GM18508 (cell line): ENCODE measurements around the gene STXBP2.
"Not testable (repeated sequence)": the region's sequence is repeated elsewhere in the genome, so short reads cannot be mapped to it uniquely, and the experiment has no call there.

Source experiments
- ATAC-seq: cut with Tn5 transposase; IDR thresholded peaks from one replicate; pipeline ENCODE4 v1.9.1; 2021; ENCODE audit warnings: moderate number of reproducible peaks; ENCODE audit not compliant: insufficient read depth, unreplicated experiment

STXBP2 gene

DNA sequence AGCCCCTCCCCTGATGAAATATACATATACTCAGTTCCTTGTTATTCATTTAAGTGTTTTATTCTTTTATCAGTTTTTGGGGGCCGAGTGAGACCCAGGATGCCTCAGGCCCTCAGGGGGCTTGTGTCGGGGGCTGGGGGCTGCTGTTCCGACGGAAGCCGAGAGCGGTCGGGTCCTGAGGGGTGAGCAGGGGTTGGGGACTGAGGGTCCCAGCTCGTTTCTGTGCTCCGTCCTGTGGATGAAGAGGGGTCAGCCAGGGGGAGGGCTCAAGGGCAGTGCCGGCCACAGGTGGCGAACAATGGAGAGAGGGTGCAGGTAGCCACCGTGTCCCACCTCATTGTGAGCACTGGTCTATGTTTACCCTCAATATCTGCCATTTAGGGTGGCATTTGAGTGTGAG, 5.3 kb upstream of the STXBP2 start:
- no peak for ATAC-seq

DNA sequence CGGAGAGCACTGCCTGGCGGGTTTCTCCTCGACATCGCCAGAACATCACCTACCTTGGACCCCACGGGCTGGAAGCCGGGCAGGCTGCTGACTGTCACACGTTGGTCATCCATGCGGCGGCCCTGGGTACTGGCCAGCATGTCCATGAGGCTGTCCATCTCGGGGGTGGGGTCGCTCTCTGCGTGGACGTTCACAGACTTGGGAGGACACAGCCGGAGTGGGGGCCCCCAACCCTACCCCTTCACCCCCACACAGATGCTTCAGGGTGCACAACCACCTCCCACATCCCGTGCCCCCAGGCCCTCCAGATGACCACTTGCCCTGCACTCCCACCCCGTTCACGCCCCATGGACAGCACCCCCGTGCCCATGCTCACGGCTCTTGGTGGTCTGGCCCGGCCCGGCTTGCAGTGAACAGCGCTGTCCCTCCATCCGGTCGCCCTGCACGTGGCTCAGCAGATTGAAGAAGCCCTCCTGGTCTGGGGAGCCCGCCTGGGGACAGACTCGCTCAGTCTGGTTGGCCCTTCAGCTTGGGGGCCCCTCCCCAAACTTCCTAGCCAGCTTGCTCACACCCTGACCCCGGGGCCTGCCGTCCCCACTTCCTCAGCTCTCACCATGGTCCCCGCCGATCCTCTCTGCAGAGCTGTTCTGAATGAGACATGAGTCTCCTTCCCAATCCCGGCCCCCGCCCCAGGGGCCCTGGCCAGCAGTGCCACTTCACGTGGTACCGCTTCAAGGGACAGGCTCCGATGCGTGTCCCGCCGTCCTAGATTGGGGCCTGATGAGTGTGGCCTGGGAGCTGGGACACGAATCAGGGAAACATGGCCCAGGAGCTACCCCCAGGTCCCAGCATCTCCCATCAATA, 4.3 kb upstream of the STXBP2 start:
- ATAC-seq, result no peak

DNA sequence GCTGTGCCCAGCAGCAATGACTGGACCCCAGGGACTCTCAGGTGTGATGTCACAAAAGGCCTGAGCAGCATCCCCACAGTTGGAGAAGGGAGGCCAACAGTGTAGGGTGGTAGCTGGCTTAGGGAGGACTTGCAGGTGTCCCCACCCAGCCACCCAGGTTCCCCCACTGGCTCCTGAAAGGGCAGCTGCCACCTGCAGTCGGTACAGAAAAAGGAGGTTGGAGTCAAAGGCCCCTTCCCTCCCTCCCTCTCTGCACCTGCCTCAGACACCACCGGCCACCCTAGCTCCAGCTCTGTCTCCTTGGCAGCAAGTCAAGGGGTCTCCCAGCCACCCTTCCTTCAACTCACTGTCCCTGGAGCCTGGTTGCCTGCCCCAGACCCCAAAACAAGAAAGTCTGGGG, 3.2 kb upstream of the STXBP2 start, which contains the start of gene PCP2:
Gene PCP2, minus strand, starts transcription at position 22 of the 400 bp plus-strand sequence. CDS start 262 bp downstream, outside the sequence.
- no peak for ATAC-seq

DNA sequence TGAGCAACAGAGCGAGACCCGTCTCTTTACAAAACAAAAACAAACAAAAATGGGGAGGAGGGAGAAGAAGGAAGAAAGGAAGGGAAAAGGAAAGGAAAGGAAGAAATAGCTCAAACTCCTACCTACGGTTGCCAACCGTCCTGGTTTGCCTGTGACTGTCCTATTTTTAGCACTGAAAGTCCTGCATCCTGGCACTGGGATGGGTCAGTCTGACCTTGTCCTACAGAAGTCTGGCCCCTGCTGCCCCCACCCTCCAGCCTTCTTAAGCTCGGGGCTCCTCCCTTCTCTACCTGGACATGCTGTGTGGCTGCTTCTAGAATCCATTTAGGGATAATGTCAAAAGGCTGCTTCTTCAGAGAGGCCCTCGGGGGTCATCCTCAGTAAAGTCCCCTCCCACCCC, 1.2 kb upstream of the STXBP2 start:
- no peak for ATAC-seq

DNA sequence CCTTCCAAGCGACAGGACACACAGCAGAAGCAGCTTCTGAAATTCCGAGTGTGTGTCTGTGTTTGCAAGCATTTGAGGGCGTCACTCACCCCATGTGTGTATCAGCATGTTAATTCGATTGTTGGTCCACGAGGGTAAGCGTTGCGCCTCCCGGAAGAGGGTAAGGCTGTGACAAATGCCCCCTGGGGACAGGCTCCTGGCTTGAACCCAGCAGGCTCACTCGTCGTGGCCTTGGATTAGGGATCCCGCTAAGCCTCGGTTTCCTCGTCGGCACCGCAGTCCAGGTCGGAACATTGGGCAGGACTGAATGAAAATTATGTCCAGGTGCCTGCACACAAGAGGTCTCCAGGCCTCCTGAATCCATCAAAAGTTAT, 606 bp upstream of the STXBP2 start:
- ATAC-seq, result no peak

DNA sequence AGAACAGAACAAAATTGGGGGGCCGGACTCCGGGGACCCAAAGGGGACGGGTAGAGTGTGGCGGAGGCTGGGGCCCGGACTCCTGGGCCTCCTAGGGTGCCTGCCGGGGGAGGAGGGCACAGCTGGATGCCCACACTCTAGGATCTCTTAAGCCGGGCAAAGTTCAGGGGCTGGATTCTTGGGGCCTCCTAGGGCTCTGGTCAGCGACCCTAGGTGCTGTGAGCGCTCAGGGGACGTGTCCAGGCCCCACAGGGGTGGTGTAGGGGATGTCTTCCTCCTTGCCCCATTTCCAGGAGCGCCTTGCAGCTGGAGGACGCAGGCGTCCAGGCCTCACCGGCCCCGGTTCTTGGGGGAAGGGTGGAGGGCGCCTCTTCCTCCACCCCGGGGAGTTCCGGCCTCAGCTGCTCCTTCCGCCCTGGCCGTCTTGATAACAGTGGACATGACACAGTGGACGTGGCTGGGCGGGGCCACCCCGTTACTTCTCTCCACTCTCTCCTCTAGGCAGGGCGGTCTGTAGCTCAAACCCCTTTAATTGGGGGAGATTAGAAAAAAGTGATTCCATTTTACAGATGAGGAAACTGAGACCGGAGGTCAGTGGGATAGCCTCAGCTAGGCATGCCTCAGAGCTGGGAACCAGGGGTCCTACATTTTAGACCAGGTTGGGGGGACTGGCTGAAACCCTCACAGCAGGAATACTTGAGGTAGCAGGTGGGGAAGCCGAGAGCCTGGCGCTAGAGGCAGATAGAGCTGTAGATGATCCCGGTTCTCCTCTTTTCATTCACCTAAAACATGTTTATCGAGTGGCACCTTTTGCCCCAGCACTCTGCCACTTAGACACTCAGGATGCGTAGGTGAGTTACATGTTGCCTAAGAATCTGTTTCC, 705 bp downstream of the STXBP2 start:
- ATAC-seq, result no peak

DNA sequence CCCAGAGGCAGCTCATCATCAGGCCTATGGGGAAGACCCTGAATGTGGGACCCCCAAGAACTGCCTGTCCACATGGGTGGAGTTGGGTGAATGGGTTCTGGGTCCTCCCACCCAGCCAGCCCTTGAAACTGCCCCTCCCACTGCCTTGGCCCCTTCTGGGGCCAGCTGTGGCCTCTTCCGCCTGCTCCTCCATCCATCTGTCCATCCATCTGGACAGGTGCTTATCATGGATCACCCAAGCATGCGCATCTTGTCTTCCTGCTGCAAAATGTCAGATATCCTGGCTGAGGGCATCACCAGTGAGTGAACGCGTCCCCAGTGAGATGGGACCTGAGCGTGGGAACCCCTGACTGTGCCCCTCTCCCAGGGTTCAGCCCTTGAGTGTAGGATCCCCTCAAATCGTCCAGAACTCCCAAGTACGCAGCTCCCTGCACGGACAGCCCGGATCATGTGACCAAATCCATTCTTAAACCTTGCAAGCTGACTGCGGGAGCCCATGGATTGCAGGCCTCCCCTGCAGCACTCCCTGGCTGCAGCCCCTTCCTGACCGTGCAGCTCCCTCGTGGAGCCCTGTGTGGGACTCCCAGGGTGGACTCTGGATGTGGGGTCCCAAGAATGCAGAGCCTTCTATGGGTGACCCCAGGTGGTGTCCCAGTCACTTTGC, 2.0 kb downstream of the STXBP2 start:
- no peak for ATAC-seq

DNA sequence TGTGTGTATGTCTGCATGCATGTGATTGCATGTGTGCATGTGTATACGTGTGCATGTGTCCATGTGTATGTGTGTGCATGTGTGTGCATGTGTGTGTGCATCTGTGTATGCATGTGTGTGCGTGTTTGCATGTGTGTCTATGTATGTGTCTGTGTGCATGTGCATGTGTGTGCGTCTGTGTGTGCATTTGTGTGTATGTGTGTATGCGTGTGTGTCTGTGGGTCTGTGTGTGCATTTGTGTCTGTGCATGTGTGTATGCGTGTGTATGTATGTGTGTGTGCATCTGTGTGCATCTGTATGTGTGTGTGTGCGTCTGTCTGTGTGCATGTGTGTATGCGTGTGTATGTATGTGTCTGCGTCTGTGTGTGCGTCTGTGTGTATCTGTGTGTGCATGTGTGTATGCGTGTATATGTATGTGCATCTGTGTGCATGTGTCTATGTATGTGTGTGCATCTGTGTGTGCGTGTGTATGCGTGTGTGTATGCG, 3.0 kb downstream of the STXBP2 start:
- ATAC-seq, result no peak

DNA sequence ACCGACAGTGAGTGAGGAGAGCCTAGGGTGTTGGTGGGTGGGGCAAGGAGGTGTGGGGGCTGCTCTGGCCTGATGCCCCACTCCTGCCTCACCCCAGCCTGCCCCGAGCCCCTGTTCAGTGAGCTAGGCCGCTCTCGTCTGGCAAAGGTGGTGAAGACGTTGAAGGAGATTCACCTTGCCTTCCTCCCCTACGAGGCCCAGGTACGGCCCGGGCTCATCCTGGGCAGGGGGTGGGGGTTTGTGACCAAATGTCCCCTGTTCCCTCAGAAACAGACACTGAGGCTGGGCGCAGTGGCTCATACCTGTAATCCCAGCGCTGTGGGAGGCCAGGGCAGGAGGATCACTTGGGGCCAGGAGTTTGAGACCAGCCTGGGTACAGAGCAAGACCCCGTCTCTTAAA, 3.9 kb downstream of the STXBP2 start:
- no peak for ATAC-seq

DNA sequence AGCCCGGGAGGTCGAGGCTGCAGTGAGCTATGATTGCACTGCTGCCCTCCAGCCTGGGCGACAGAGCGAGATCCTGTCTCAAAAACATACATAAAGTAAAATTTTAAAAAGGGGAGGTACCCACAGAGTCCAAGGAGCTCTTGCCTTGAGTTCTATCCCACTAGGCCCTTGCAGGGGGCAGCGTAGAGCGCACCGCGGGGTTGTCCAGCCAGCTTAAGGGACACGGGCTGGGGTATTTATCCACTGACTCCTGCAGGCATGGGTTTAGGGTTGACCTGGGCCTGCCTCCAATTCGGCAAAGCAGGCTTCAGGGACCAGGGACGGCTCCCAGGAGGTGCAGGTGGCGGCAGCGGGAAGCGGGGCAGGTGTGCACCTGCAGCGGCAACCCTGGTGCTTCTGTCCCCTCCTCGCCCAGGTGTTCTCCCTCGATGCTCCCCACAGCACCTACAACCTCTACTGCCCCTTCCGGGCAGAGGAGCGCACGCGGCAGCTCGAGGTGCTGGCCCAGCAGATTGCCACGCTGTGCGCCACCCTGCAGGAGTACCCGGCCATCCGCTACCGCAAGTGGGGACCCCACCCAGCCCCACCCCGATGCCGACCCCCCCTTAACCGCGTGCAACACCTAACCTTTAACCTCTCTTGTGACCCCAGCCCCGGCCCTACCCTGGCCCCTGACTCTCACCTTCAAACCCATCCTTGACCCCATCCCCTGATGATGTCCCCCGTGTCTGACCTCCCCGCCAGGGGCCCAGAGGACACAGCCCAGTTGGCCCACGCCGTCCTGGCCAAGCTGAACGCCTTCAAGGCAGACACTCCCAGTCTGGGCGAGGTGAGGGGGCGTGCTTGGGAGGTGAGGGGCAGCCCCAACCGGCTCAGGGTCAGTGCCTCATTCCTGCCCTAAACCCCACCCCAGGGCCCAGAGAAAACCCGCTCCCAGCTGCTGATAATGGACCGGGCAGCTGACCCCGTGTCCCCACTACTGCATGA, 4.7 kb downstream of the STXBP2 start:
- ATAC-seq, result no peak

DNA sequence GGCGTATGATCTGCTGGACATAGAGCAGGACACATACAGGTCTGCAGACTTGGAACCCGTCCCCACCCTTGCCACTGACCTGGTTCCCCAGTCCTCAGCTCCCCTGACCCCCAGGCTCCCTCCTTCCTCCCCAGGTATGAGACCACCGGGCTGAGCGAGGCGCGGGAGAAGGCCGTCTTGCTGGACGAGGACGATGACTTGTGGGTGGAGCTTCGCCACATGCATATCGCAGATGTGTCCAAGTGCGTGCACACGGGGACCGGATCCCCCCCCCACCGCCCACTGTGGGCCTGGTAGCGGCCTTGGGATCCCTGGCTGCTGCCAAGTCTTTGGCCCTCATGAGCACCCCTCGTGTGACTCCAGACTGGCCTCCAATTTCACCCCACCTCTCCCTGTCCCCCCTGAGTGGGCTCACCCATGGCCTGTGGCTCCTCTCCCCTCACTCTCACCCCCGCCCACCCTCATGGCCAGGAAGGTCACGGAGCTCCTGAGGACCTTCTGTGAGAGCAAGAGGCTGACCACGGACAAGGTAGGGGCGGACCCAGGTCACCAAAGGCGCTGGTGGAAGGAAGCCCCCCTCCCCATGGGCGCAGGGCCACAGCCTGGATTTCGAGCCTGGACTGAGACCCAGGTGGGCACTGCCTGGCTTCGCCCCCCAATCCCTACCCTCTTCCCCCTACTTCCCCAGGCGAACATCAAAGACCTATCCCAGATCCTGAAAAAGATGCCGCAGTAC, 5.6 kb downstream of the STXBP2 start:
- no peak for ATAC-seq

DNA sequence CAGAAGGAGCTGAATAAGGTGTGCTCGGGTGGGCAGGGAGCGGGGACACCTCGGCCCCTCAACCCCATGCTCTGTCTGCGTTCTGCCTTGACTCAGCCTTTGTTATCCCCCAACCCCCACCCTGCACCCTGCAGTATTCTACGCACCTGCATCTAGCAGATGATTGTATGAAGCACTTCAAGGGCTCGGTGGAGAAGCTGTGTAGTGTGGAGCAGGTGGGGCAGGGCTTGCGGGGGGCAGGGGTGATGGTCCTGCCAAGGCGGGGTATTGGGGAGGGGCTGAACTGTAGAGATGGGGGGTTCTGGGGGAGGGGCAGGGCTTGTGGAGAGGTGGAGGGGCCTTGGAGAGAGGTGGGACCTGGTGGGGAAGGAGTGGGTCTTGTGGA, 6.1 kb downstream of the STXBP2 start:
- no peak for ATAC-seq

DNA sequence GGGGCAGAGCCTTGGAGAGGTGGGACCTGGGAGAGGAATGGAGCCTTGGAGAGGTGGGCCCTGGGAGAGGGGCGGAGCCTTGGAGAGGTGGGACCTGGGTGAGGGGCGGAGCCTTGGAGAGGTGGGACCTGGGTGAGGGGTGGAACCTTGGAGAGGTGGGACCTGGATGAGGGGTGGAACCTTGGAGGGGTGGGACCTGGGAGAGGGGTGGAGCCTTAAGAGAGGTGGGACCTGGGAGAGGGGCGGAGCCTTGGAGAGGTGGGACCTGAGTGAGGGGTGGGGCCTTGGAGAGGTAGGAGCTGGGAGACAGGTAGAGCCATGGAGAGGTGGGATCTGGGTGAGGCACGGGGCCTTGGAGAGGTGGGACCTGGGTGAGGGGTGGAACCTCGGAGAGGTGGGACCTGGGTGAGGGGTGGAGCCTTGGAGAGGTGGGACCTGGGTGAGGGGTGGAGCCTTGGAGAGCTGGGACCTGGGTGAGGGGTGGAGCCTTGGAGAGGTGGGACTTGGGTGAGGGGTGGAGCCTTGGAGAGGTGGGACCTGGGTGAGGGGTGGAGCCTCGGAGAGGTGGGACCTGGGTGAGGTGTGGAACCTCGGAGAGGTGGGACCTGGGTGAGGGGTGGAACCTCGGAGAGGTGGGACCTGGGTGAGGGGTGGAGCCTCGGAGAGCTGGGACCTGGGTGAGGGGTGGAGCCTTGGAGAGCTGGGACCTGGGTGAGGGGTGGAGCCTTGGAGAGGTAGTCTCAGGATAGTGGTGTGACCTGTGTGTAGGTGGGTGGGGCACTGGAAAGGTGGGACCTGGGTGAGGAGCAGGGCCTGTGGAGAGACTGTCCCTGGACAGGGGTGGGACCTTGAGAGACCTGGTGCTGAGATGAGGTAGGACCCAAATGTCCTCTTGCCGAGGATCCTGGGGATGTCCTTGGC, 7.0 kb downstream of the STXBP2 start:
- not testable (repeated sequence) for ATAC-seq

DNA sequence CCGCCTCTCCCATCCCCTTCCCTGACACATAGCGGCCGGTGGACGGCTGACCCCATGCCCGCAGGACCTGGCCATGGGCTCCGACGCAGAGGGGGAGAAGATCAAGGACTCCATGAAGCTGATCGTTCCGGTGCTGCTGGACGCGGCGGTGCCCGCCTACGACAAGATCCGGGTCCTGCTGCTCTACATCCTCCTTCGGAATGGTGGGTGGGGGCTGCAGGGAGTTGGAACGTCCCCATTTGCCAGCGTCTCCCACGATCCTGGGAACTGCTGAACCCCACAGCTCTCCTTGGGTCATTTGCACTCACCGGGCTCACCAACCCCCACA, 7.6 kb downstream of the STXBP2 start:
- no peak for ATAC-seq

DNA sequence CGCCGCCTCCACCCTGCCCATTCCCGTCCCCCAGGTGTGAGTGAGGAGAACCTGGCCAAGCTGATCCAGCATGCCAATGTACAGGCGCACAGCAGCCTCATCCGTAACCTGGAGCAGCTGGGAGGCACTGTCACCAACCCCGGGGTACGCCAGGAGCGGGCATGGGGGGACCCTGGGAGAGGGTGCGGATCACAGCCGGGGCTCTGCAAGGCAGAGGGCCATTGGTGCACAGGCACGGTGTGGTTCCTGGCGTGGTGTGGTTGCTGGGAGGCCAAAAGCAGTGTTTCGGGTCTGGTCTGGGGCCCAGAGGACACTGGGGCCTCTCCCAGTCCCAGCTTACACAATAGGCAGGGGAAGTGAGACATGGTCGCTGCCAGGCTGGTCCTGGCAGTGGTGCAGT, 8.3 kb downstream of the STXBP2 start:
- no peak for ATAC-seq

DNA sequence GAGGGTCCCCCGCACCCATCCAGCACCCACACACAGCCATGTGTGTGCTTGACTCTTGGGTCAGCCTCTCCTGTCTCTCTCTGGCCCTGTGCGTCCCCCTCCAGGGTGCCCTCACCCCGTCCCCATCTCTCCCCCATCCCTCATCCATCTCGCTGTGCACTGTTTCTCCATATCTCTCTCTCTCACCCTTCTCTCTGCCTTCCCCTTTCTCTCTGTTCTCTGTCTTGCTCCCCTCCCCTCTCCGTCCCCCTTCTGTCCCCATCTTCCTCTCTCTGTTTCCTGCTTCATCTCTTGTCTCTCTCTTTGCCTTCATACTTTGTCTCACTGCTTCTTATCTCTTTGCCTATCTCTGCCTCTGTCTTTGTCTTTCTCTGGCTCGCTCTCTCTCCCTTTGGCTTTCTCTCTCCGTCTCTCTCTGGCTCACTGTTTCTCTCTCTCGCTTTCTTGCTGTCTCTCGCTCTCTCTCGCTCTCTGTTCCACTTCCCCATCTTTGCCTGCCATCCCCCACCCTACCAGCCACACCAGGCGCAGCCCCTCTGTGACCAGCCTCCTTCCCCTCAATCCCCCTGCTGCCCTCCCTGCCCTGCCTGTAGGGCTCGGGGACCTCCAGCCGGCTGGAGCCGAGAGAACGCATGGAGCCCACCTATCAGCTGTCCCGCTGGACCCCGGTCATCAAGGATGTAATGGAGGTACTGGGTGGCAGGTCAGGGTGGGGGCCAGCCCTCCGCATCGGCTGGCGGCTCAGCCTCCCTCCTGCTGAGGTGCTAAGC, 8.9 kb downstream of the STXBP2 start:
- ATAC-seq, result no peak

DNA sequence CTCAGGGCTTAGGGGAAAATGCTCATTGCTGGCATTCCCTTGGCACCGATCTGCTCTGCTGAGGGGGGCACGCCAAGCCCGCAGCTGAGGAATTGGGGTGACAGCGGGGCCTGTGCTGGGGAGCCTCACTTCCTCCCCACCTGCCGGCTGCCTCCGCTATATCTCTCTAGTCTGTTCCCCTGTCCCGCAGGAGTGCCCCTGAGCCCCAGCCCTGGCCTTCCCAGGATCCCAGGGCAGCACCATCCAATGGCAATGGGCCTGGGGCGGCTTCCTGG, 9.5 kb downstream of the STXBP2 start:
- no peak for ATAC-seq

DNA sequence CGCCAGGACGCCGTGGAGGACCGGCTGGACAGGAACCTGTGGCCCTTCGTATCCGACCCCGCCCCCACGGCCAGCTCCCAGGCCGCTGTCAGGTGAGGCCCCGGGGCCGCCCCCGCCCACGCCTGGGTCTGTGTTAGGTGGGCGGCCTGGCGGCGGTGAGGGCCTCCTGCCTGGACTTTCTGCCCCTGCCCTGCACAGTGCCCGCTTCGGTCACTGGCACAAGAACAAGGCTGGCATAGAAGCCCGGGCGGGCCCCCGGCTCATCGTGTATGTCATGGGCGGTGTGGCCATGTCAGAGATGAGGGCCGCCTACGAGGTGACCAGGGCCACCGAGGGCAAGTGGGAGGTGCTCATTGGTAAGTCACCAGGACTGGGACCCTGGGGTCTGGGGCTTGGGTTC, 10.2 kb downstream of the STXBP2 start:
- no peak for ATAC-seq
